Sigmoid colon (tissue), 4 donors: ENCODE data around the gene SHC3.

Experiments used
- EP300 ChIP-seq, 4 donors: sonication (generic); formaldehyde crosslinking; IDR thresholded peaks; one replicate each; pipeline ENCODE4 v1.6.1; 2017; ENCODE audit warnings: antibody characterized with exemption in 4 of 4
- POLR2A ChIP-seq, 2 donors: fragments of 450-650 bp; IDR thresholded peaks; one replicate each; pipeline ENCODE4 v1.6.1; 2016; ENCODE audit warnings: antibody characterized with exemption in 2 of 2, mild to moderate bottlenecking in 2 of 2, moderate library complexity in 2 of 2
- POLR2AphosphoS5 ChIP-seq, 4 donors: sonication (generic); formaldehyde crosslinking; IDR thresholded peaks; one replicate each; pipeline ENCODE4 v1.6.1; 2017; ENCODE audit warnings: antibody characterized with exemption in 4 of 4

GRCh38 chr9:89177012-89177943, 1.3 kb downstream of the SHC3 start:
- no peak for TF ChIP-seq POLR2A (IDR thresholded peaks at IDR 0.05)
- no peak for TF ChIP-seq EP300 (IDR thresholded peaks at IDR 0.05)
- no peak for TF ChIP-seq POLR2AphosphoS5 (IDR thresholded peaks at IDR 0.05)
